IPS-NIHi7 (cell line): ENCODE results near the gene SBK1.
"Not testable (repeated sequence)": the region's sequence is repeated elsewhere in the genome, so short reads cannot be mapped to it uniquely, and the experiment has no call there.

Experiments
- DNase-seq: peaks from one replicate; pipeline ENCODE4 v3.0.0; 2012; ENCODE audit warnings: mixed read lengths; ENCODE audit errors: extremely low spot score

SBK1 gene

DNA sequence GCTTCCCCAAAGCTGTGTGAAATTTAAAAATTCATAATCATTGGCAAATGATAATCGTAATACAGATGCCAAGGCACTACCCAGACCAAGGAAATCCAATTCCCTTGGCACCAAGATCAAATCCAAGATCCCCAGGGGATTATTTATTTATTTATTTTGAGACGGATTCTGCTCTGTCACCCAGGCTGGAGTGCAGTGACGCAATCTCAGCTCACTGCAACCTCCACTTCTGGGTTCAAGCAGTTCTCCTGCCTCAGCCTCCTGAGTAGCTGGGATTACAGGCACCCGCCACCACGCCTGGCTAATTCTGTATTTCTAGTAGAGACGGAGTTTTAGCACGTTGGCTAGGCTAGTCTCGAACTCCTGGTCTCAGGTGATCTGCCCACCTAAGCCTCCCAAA is 43.4 kb downstream of the SBK1 start:
- DNase-seq = not testable (repeated sequence)

DNA sequence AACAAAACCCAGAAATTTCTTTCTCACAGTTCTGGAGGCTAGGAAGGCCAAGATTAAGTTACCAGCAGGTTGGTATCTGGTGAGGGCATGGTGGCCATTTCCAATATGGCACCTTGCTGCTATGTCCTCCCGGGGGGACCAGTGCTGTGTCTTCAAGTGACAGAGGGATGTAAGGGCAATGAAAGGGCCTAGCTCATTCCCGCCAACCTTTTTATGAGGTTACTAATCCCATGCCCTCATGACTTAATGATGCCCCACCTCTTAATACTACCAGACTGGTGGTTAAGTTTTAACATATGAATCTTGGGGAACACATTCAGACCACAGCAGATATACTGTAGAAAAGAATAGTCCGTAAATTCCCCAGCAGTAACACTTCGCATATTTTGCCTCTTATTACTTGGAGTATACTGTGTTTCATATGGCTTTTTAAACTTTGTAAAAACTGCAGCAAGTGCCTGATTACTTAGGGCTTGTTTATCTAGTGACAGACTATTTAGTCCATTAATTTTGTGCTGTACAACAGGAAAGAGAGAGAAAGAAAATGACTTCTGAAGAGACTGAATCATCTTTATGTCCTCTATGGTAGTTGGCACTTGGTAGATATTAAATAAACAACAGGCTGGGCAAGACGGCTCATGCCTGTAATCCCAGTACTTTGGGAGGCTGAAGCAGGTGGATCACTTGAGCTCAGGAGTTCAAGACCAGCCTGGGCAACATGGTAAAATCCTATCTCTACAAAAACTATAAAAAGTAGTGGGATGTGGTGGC is 44.8 kb downstream of the SBK1 start:
- DNase-seq = not testable (repeated sequence)

DNA sequence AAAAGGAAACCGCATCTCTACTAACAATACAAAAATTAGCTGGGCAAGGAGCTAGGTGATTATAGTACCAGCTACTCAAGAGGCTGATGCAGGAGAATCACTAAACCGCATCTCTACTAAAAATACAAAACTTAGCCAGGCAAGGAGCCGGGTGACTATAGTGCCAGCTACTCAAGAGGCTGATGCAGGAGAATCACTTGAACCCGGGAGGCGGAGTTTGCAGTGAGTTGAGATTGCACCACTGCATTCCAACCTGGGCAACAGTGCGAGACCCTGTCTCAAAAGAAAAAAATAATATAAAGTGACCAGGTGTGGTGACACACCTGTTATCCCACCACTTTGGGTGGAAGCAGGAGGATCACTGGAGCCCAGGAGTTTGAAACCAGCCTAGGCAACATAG is 45.9 kb downstream of the SBK1 start:
- not testable (repeated sequence) for DNase-seq

DNA sequence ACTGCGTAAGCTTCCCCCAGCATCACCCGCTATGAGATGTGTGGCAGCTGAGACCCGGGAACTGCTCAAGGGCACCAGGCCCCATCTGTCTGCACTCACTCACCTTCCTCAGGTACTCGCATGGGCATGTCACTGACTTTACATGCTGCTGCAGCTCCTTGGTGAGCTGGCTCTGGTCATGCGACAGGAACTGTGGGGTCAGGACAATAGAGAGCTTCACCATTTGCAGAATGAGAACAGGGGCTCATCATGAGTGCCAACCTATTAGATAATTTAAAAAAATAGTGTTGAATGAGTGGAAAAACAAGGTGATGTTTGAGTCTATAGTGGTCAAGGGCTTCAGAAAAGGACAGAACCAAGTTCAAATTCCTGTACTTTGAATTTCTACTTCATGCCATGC is 70.3 kb downstream of the SBK1 start:
- DNase-seq = not testable (repeated sequence)

DNA sequence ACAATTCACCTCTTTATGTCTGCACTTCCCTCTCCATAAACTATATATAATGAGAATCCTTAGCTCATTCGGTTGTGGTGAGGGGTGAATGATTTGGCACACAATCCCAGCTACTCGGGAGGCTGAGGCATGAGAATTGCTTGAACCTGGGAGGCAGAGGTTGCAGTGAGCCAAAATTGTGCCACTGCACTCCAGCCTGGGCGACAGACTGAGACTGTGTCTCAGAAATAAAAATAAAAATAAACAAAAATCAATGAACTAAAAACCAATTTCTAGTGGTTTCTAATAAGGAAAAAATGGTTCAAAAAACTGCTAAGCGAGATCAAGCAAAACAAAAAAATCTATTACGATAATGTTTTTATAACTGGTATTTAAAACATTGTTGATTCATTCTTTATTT is 71.1 kb downstream of the SBK1 start, which contains the start of gene NPIPB6:
Gene NPIPB6 (minus strand): TSS at position 101 of the 400 bp plus-strand sequence. CDS start 686 bp downstream, outside the sequence.
- DNase-seq = not testable (repeated sequence)

DNA sequence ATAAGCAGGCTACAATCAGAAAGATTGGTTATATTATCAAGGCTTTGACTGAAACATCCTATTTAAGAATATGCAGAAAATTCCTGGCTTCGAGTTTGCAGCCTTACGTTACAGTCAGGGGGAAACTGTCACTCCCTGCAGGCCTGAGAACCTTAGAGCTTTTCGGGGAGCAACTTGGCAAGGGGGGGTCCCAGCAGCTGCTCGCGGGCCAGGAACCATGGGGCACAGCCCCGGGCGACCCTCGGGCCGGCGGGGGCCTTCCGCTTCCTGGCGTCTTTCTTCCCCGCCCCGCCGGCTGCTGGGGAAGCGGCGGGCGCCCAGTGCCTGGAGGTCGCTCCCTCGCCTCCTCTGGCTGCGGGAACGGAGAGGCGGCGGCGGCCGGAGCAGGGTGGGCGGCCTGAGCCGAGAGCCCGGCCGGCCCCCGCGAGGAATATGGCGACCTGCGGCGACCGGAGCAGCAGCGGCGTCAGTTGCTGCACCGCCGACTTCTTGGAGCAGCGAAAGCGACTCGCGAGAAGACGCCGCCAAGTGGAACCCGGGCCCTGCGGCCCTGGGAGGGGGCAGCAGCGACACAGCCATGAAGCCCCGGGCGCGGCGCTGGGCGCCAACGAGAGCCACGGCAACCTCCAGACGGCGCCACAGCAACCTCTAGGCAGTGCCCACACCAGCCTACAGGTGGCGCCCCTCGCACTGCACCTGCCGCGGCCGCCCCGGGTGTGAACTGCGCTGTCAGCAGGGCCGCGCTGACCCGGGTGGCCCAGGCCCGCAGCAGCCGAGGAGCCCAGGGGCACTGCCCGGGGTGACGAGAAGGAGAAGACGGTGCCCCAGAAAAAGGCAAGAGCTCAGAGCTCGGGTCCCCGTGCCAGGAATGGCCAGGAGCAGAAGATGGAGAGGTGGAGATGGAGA is 72.2 kb downstream of the SBK1 start:
- DNase-seq = not testable (repeated sequence)

DNA sequence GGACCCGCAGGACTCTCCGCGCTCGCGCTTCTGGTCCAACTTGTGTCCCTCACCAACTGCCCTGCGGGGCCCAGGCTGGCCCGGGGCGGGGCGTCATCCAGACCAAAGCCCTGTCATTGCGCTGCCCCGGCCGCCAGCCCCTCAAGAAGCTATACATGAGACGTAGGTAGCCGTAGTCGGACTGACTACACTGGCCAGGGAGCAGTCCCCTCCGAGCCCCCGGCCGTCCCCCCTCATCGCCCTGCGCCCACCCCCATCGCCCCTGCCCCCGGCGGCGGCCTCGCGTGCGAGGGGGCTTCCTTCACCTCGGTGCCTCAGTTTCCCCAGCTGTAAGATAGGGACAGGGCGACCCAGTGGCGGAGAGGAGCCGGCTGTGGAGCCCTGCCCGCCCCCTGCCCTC is 75.6 kb downstream of the SBK1 start:
- DNase-seq = not testable (repeated sequence)
